Measurements from ENCODE around the gene RND2.
A peak's percentile ranks its signal among the peaks of the same experiment; 100 is the strongest.
"Not testable (repeated sequence)": the region's sequence is repeated elsewhere in the genome, so short reads cannot be mapped to it uniquely, and the experiment has no call there.

Gene RND2

DNA sequence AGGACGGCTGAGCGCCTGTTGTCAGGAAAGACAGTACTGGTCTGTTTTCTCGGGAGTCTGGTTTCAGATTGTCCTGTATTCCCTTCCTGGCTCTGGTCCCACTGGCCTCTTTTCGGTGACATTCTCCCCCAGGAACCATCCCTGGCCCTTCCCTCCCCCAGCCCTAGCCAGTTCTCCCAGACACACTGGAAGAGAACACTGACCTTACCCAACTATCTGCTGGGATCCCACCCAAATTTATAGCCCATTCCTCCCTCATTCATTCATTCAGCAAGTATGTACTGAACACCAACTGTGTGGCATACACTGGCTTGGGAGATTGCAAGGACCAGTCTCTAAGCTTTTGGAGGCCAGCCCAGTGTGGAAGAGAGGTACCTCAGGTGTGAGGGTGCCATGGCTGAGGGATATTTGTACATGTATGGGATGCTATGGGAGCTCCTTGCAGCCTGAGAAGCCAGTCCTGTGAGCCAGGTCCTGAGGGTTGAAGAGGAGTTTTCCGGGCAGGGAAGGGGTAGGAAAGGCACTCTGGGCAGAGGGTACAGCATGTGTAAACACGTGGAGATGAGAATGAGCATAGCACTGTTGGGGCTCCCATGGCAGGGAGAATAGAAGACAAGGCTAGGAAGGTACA is 5.2 kb downstream of the RND2 start:
- Mint-ChIP-seq H3K27ac (no peak overlapping the region), H3K9me3 (no peaks in the 10 kb centered on the region), H3K4me1 (no peaks in the 10 kb centered on the region), H3K4me3 (no peak overlapping the region), H3K36me3 (peaks cover 10% of the 10 kb centered on the region)
- DNase-seq (ENCODE audit: low spot score in 2 of 2) (no peak), ATAC-seq (no peak)

GRCh38 chr17:43031666-43032065 is 6.6 kb downstream of the RND2 start:
- no peak overlapping the region for H3K4me3 Mint-ChIP-seq
- no peaks in the 10 kb centered on the region for H3K36me3 Mint-ChIP-seq
- no peaks in the 10 kb centered on the region for H3K4me1 Mint-ChIP-seq
- ATAC-seq (no peak), DNase-seq (ENCODE audit: low spot score in 2 of 2) (no peak)
- no peaks in the 10 kb centered on the region for H3K9me3 Mint-ChIP-seq
- H3K27ac Mint-ChIP-seq = no peak overlapping the region

- no peaks in the 10 kb centered on the region for H3K9me3 Mint-ChIP-seq
- peak overlapping the region; percentile 34 for H3K27ac Mint-ChIP-seq
- no peak overlapping the region for H3K4me3 Mint-ChIP-seq
- ATAC-seq (no peak), DNase-seq (ENCODE audit: low spot score in 2 of 2) (no peak)
- no peaks in the 10 kb centered on the region for H3K36me3 Mint-ChIP-seq
- H3K4me1 Mint-ChIP-seq = no peaks in the 10 kb centered on the region
These were observed 9.2 kb downstream of the RND2 start for GRCh38 chr17:43033948-43034881.

DNA sequence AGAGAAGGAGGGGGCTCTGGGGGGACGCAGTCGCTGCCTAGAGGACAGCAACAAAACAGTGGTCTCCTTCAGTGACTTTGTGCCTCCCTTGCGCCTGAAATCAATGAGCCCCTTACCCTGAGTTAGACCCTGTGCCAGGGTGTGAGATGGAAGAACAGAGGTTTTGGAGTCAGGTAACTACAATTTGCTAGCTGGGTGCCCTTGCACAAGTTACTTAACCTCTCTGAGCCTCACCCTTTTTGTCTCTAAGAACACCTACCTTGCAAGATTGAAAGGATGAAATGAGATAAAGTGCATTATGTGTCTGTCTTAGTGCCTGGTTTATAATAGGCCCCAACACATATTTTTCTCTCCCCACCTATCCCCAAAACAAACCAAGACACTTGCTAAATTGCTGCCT is 9.9 kb downstream of the RND2 start:
- Mint-ChIP-seq H3K36me3 (no peaks in the 10 kb centered on the region), H3K4me3 (no peak overlapping the region), H3K9me3 (no peaks in the 10 kb centered on the region), H3K27ac (peak overlapping the region; percentile 4), H3K4me1 (no peaks in the 10 kb centered on the region)
- DNase-seq (ENCODE audit: low spot score in 2 of 2) = no peak
- ATAC-seq = no peak

GRCh38 chr17:43039646-43040045 is 14.6 kb downstream of the RND2 start:
- ATAC-seq (no peak), DNase-seq (ENCODE audit: low spot score in 2 of 2) (no peak)
- Mint-ChIP-seq H3K4me3 (no peak overlapping the region), H3K4me1 (no peaks in the 10 kb centered on the region), H3K27ac (no peak overlapping the region), H3K36me3 (no peaks in the 10 kb centered on the region), H3K9me3 (no peaks in the 10 kb centered on the region)

DNA sequence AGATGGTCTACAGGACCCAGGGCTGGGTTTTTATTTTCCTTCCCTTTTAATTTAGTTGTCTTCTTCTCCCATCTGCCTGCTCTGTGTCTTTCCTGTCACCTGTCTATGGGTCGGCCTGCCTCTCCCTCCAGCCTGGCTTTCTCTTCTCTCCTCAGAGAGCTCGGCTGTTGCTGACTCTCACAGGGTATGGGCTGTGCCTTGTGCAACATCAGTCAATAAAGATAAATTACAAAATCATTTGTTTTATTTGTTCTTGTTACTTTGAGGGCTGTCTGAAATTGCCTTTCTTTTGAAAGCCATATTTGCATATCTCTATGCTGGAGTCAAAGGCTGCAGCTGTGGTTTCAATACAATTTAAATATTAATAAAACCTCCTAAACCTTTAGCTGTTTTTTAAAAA is 15.6 kb downstream of the RND2 start:
- no peak for DNase-seq (ENCODE audit: low spot score in 2 of 2)
- Mint-ChIP-seq H3K4me1 (no peaks in the 10 kb centered on the region), H3K27ac (no peak overlapping the region), H3K9me3 (no peaks in the 10 kb centered on the region), H3K4me3 (no peak overlapping the region), H3K36me3 (peaks cover 9% of the 10 kb centered on the region)
- ATAC-seq = no peak

- no peak for DNase-seq (ENCODE audit: low spot score in 2 of 2)
- Mint-ChIP-seq H3K4me3 (no peak overlapping the region), H3K9me3 (no peaks in the 10 kb centered on the region), H3K36me3 (peaks cover 24% of the 10 kb centered on the region), H3K27ac (peak overlapping the region; percentile 14), H3K4me1 (no peaks in the 10 kb centered on the region)
- ATAC-seq = no peak
These were observed 17.1 kb downstream of the RND2 start for GRCh38 chr17:43042025-43042628.

- DNase-seq (ENCODE audit: low spot score in 2 of 2) = no peak
- no peak for ATAC-seq
- Mint-ChIP-seq H3K4me3 (no peak overlapping the region), H3K36me3 (peaks cover 32% of the 10 kb centered on the region), H3K27ac (no peak overlapping the region), H3K4me1 (no peaks in the 10 kb centered on the region), H3K9me3 (no peaks in the 10 kb centered on the region)
These were observed 18.3 kb downstream of the RND2 start for GRCh38 chr17:43043307-43043706.

GRCh38 chr17:43044024-43044423 is 19.0 kb downstream of the RND2 start:
- Mint-ChIP-seq H3K4me1 (no peaks in the 10 kb centered on the region), H3K36me3 (peaks cover 37% of the 10 kb centered on the region), H3K27ac (no peak overlapping the region), H3K9me3 (no peaks in the 10 kb centered on the region), H3K4me3 (no peak overlapping the region)
- ATAC-seq (no peak), DNase-seq (ENCODE audit: low spot score in 2 of 2) (no peak)

- ATAC-seq (no peak), DNase-seq (ENCODE audit: low spot score in 2 of 2) (no peak)
- no peak overlapping the region for H3K4me3 Mint-ChIP-seq
- no peaks in the 10 kb centered on the region for H3K9me3 Mint-ChIP-seq
- peaks cover 83% of the 10 kb centered on the region for H3K36me3 Mint-ChIP-seq
- H3K4me1 Mint-ChIP-seq = no peaks in the 10 kb centered on the region
- H3K27ac Mint-ChIP-seq = no peak overlapping the region
These were observed 26.9 kb downstream of the RND2 start for GRCh38 chr17:43051969-43052368.

DNA sequence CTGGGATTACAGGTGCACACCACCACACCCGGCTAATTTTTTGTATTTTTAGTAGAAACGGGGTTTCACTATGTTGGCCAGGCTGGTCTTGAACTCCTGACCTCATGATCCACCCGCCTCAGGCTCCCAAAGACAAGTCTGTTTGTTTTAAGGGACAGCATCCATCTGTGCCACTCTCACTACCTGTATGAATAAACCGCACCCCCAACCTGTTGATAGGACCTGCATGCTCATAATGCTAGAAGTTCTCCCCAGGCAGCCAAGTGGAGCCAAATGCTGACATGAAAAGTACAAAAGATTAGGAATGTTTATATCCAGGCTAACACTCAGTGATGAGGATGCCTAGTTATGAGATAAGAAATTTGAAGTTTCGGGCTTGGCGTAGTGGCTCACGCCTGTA is 28.0 kb downstream of the RND2 start:
- H3K9me3 Mint-ChIP-seq; H3K4me3 Mint-ChIP-seq; ATAC-seq; H3K27ac Mint-ChIP-seq; H3K4me1 Mint-ChIP-seq; DNase-seq (ENCODE audit: low spot score in 2 of 2): not testable (repeated sequence)
- H3K36me3 Mint-ChIP-seq = peaks cover 87% of the 10 kb centered on the region

GRCh38 chr17:43056051-43056450 is 31.0 kb downstream of the RND2 start:
- no peaks in the 10 kb centered on the region for H3K4me1 Mint-ChIP-seq
- no peak overlapping the region for H3K4me3 Mint-ChIP-seq
- no peaks in the 10 kb centered on the region for H3K9me3 Mint-ChIP-seq
- no peak for ATAC-seq
- DNase-seq (ENCODE audit: low spot score in 2 of 2) = no peak
- H3K36me3 Mint-ChIP-seq = peaks cover 73% of the 10 kb centered on the region
- no peak overlapping the region for H3K27ac Mint-ChIP-seq

DNA sequence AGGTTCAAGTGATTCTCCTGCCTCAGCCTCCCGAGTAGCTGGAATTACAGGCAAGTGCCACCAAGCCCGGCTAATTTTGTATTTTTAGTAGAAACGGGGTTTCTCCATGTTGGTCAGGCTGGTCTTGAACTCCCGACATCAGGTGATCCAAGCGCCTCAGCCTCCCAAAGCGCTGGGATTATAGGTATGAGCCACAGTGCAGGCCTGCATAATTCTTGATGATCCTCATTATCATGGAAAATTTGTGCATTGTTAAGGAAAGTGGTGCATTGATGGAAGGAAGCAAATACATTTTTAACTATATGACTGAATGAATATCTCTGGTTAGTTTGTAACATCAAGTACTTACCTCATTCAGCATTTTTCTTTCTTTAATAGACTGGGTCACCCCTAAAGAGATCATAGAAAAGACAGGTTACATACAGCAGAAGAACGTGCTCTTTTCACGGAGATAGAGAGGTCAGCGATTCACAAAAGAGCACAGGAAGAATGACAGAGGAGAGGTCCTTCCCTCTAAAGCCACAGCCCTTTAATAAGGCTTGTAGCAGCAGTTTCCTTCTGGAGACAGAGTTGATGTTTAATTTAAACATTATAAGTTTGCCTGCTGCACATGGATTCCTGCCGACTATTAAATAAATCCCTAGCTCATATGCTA is 38.1 kb downstream of the RND2 start:
- Mint-ChIP-seq H3K9me3 (no peaks in the 10 kb centered on the region), H3K4me1 (no peaks in the 10 kb centered on the region), H3K27ac (no peak overlapping the region), H3K36me3 (peaks cover 51% of the 10 kb centered on the region), H3K4me3 (no peak overlapping the region)
- no peak for ATAC-seq
- DNase-seq (ENCODE audit: low spot score in 2 of 2) = no peak

GRCh38 chr17:43068570-43069367 is 43.7 kb downstream of the RND2 start:
- Mint-ChIP-seq H3K4me1 (no peaks in the 10 kb centered on the region), H3K9me3 (no peaks in the 10 kb centered on the region), H3K36me3 (peaks cover 55% of the 10 kb centered on the region), H3K4me3 (no peak overlapping the region), H3K27ac (no peak overlapping the region)
- no peak for ATAC-seq
- DNase-seq (ENCODE audit: low spot score in 2 of 2) = no peak

Data from stimulated activated effector memory CD8-positive, alpha-beta T cell treated with anti-CD3 and anti-CD28 coated beads, Interleukin-12 subunit alpha, Interleukin-12 subunit beta, amount 100 ng/mL, for 72 hours (primary cell).